NCI-H524 (cell line): Measurements from ENCODE around the gene CFAP46.
"Not testable (repeated sequence)": the region's sequence is repeated elsewhere in the genome, so short reads cannot be mapped to it uniquely, and the experiment has no call there.

ENCODE experiments used
- DNase-seq, 2 experiments: peaks; one replicate each; lab custom pipeline; 2025; lab: John Stamatoyannopoulos, UW

Gene CFAP46

GRCh38 chr10:132843276-132843675 lies 99.1 kb downstream of the CFAP46 start:
- not testable (repeated sequence) for DNase-seq

- no peak for DNase-seq
Measured at GRCh38 chr10:132842397-132842796, 100.0 kb downstream of the CFAP46 start.

- no peak for DNase-seq
Measured at GRCh38 chr10:132841615-132841975, 100.8 kb downstream of the CFAP46 start.

GRCh38 chr10:132840698-132841614 lies 101.4 kb downstream of the CFAP46 start:
- no peak for DNase-seq

- no peak for DNase-seq
Measured at GRCh38 chr10:132839061-132839460, 103.3 kb downstream of the CFAP46 start.

- DNase-seq, result no peak
Measured at GRCh38 chr10:132838346-132838970, 103.9 kb downstream of the CFAP46 start.

GRCh38 chr10:132837905-132838304 lies 104.5 kb downstream of the CFAP46 start:
- DNase-seq, result no peak

- DNase-seq, result no peak
Measured at GRCh38 chr10:132836832-132837540, 105.4 kb downstream of the CFAP46 start.

GRCh38 chr10:132836248-132836831 lies 106.0 kb downstream of the CFAP46 start:
- DNase-seq, result no peak

- DNase-seq, result no peak
Measured at GRCh38 chr10:132835848-132836233, 106.5 kb downstream of the CFAP46 start.

- DNase-seq, result no peak
Measured at GRCh38 chr10:132834891-132835847, 107.2 kb downstream of the CFAP46 start.

- no peak for DNase-seq
Measured at GRCh38 chr10:132834311-132834761, 108.0 kb downstream of the CFAP46 start.

- DNase-seq, result no peak
Measured at GRCh38 chr10:132833421-132834111, 108.8 kb downstream of the CFAP46 start.

GRCh38 chr10:132832186-132832969 lies 110.0 kb downstream of the CFAP46 start:
- no peak for DNase-seq

GRCh38 chr10:132829403-132829802 lies 113.0 kb downstream of the CFAP46 start:
- DNase-seq, result no peak

GRCh38 chr10:132828681-132829080 lies 113.7 kb downstream of the CFAP46 start:
- no peak for DNase-seq

- no peak for DNase-seq
Measured at GRCh38 chr10:132827861-132828539, 114.4 kb downstream of the CFAP46 start.

GRCh38 chr10:132827423-132827789 lies 115.0 kb downstream of the CFAP46 start:
- DNase-seq, result no peak
